Mesenchymal stem cell (in vitro differentiated cells and primary cell): ENCODE measurements around the gene EDA.

Experiments used
- DNase-seq: peaks from one replicate; pipeline ENCODE4 v3.0.0-alpha.2; 2013
- H2AFZ ChIP-seq: one replicate; pipeline ENCODE4 v1.6.1; 2013; ENCODE audit warnings: low read depth, mild to moderate bottlenecking, control low read depth, inconsistent platforms, low read length, moderate library complexity
- H2AK5ac ChIP-seq: 2 replicates; pipeline ENCODE4 v1.6.1; 2013; ENCODE audit warnings: low read length, moderate library complexity, mild to moderate bottlenecking, inconsistent platforms; ENCODE audit not compliant: severe bottlenecking
- H2BK120ac ChIP-seq: one replicate; pipeline ENCODE4 v1.6.1; 2013; ENCODE audit warnings: low read depth, mild to moderate bottlenecking, inconsistent platforms, low read length, moderate library complexity
- H2BK12ac ChIP-seq, 2 experiments: one replicate each; pipeline ENCODE4 v1.6.1; 2013; ENCODE audit warnings: inconsistent platforms in 2 of 2, low read length in 2 of 2, mild to moderate bottlenecking in 2 of 2, moderate library complexity in 2 of 2, control low read depth in 1 of 2
- H2BK15ac ChIP-seq: one replicate; pipeline ENCODE4 v1.6.1; 2013; ENCODE audit warnings: mild to moderate bottlenecking, low read depth, inconsistent platforms; ENCODE audit not compliant: poor library complexity, severe bottlenecking
- H2BK5ac ChIP-seq: 2 replicates; pipeline ENCODE4 v1.6.1; 2013; ENCODE audit warnings: low read depth, mild to moderate bottlenecking, low read length, control low read depth, inconsistent platforms; ENCODE audit not compliant: poor library complexity, severe bottlenecking
- H3K14ac ChIP-seq, 2 experiments: one replicate each; pipeline ENCODE4 v1.6.1; 2013; ENCODE audit warnings: inconsistent platforms in 2 of 2, low read length in 2 of 2, control low read depth in 1 of 2, mild to moderate bottlenecking in 1 of 2, moderate library complexity in 1 of 2
- H3K18ac ChIP-seq, 2 experiments: one replicate each; pipeline ENCODE4 v1.6.1; 2013; ENCODE audit warnings: inconsistent platforms in 2 of 2, low read length in 2 of 2, control low read depth in 1 of 2, low read depth in 1 of 2, mild to moderate bottlenecking in 1 of 2
- H3K23ac ChIP-seq, 2 experiments: one replicate each; pipeline ENCODE4 v1.6.1; 2013; ENCODE audit warnings: inconsistent platforms in 2 of 2, low read length in 2 of 2, mild to moderate bottlenecking in 2 of 2, moderate library complexity in 2 of 2, control low read depth in 1 of 2
- H3K27ac ChIP-seq: 2 replicates; pipeline ENCODE4 v1.5.1; 2013; ENCODE audit warnings: mild to moderate bottlenecking, moderate library complexity, low read length, control low read depth, inconsistent platforms; ENCODE audit not compliant: poor library complexity, severe bottlenecking
- H3K27me3 ChIP-seq, 2 experiments: 2 replicates each; pipeline versions ENCODE4 v1.6.1 to v1.7.0; 2013; ENCODE audit warnings: low read length in 2 of 2, mild to moderate bottlenecking in 2 of 2, moderate library complexity in 2 of 2, control low read depth in 1 of 2, inconsistent platforms in 1 of 2; ENCODE audit not compliant: control insufficient read depth in 1 of 2, insufficient read depth in 1 of 2
- H3K36me3 ChIP-seq, 2 experiments: 2 replicates each; pipeline versions ENCODE4 v1.6.1 to v1.7.0; 2013; ENCODE audit warnings: low read length in 2 of 2, control low read depth in 1 of 2, inconsistent platforms in 1 of 2, low read depth in 1 of 2, mild to moderate bottlenecking in 1 of 2; ENCODE audit not compliant: insufficient read depth in 2 of 2, control insufficient read depth in 1 of 2
- H3K4ac ChIP-seq, 2 experiments: one replicate each; pipeline ENCODE4 v1.6.1; 2013; ENCODE audit warnings: inconsistent platforms in 2 of 2, low read length in 2 of 2, mild to moderate bottlenecking in 2 of 2, moderate library complexity in 2 of 2, control low read depth in 1 of 2, low read depth in 1 of 2
- H3K4me1 ChIP-seq: 2 replicates; pipeline ENCODE4 v1.6.1; 2013; ENCODE audit warnings: low read depth, low read length, control low read depth; ENCODE audit not compliant: control insufficient read depth, insufficient read depth
- H3K4me2 ChIP-seq: 2 replicates; pipeline ENCODE4 v1.6.1; 2013; ENCODE audit warnings: low read length, mild to moderate bottlenecking, inconsistent platforms; ENCODE audit not compliant: poor library complexity, severe bottlenecking
- H3K4me3 ChIP-seq, 2 experiments: 2 replicates each; pipeline versions ENCODE4 v1.5.1 to v1.7.0; 2013; ENCODE audit warnings: low read length in 2 of 2, mild to moderate bottlenecking in 2 of 2, control low read depth in 1 of 2, low read depth in 1 of 2; ENCODE audit not compliant: insufficient read depth in 1 of 2
- H3K79me1 ChIP-seq: replicated peaks from 2 replicates; pipeline ENCODE4 v1.6.1; 2013; ENCODE audit warnings: mild to moderate bottlenecking, control low read depth, low read length, inconsistent platforms; ENCODE audit not compliant: poor library complexity, severe bottlenecking
- H3K9ac ChIP-seq: 2 replicates; pipeline ENCODE4 v1.7.0; 2013; ENCODE audit warnings: mild to moderate bottlenecking, low read length, moderate library complexity
- H3K9me3 ChIP-seq: 2 replicates; pipeline ENCODE4 v1.7.0; 2013; ENCODE audit warnings: mild to moderate bottlenecking, low read length; ENCODE audit not compliant: control insufficient read depth
- H4K8ac ChIP-seq: one replicate; pipeline ENCODE4 v1.6.1; 2013; ENCODE audit warnings: inconsistent platforms, mild to moderate bottlenecking, low read length, moderate library complexity
- H4K91ac ChIP-seq: one replicate; pipeline ENCODE4 v1.6.1; 2013; ENCODE audit warnings: mild to moderate bottlenecking, low read length, inconsistent platforms
- WGBS: methylation state at CpG from one replicate; pipeline ENCODE4 v1.1.7; 2013; ENCODE audit warnings: mixed read lengths; 5-methylcytosine and 5-hydroxymethylcytosine counted together

EDA gene

DNA sequence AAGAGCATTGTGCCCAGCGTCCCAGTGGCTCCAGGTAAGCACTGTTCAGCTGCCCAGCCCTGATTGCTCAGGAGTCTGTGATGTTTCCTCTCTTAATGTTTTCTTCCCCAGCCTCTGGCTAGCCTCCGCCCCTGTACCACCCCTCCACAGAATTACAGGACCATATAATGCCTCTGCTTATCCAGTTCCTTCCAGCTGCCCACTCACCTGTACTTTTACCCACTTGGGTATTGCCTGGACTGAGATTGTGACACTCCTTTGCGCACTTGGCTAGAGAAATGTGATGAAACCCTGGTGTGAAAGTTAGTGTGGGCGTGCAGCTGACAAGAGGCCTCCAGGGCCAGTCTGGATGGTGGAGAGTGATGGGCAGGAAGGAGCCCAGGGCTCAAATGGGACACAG is 434.0 kb downstream of the EDA start, which contains the start of gene AWAT2:
Gene AWAT2 (minus strand): TSS at position 14 of the 400 bp plus-strand sequence. CDS start 6 bp downstream, at position 8.
- WGBS: 63% methylated on average over 4 of the region's 4 CpGs
- H3K4ac ChIP-seq: no peak within 1 kb of the TSS

DNA sequence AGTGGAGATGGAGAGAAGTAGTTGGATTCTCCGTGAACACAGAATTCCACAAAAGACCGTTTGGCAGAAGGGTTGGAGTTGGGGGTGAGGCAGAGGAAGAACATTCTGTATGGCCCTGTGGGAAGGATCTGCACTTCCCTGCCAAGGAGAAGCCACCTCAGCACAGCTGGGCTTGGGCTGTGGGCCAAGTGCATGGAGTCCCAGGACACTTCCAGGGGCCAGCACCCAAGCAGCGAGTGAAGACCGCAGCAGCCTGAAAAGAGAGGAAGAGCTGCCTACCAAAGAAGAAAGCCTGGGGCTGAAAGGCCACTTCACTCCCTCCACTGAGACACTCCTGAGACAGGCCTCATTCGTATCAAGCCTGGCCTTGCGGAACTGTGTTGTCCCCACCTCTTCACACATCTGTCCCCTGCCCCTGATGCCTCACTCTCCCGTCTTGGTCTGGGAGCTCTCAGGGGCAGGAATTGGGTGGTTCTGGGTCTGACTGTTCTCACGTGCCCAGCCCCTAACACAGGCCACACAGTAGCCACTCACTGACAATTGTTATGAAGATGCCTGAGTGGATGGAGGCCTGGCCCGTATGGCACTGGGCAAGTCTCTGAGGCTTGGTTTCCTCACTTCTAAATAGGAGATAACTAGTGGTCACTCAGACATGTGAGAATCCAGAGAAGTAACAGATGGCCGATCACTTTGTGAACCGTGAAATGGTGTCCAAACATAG is 437.1 kb downstream of the EDA start:
- no peak overlapping the region for H2BK15ac ChIP-seq
- no peak overlapping the region for H2AK5ac ChIP-seq
- H2BK5ac ChIP-seq: no peak overlapping the region
- H2AFZ ChIP-seq: no peak overlapping the region
- no peak overlapping the region for H3K23ac ChIP-seq
- no peak overlapping the region for H3K14ac ChIP-seq
- no peak overlapping the region for H4K8ac ChIP-seq
- H3K9ac ChIP-seq: no peak overlapping the region
- no peak overlapping the region for H3K4me2 ChIP-seq
- H3K4me1 ChIP-seq: no peaks in the 10 kb centered on the region
- no peak overlapping the region for H2BK120ac ChIP-seq
- no peak overlapping the region for H4K91ac ChIP-seq
- DNase-seq: no peak
- no peak overlapping the region for H3K27ac ChIP-seq
- H3K4me3 ChIP-seq: no peak overlapping the region
- no peaks in the 10 kb centered on the region for H3K9me3 ChIP-seq
- no peaks in the 10 kb centered on the region for H3K79me1 ChIP-seq
- H3K4ac ChIP-seq: no peak overlapping the region
- WGBS: 90% methylated on average over 8 of the region's 11 CpGs
- no peak overlapping the region for H2BK12ac ChIP-seq
- no peaks in the 10 kb centered on the region for H3K36me3 ChIP-seq
- H3K27me3 ChIP-seq: peaks cover 0 to 55% of the 10 kb centered on the region in 2 experiments
- no peak overlapping the region for H3K18ac ChIP-seq

More for the DNA sequence above, 434.0 kb downstream of the EDA start, which contains the start of gene AWAT2:
- Histone ChIP-seq H3K4me2 (no peak within 1 kb of the TSS), H3K18ac (no peak within 1 kb of the TSS), H3K23ac (no peak within 1 kb of the TSS), H2AFZ (no peak within 1 kb of the TSS), H3K14ac (no peak within 1 kb of the TSS), H2BK120ac (no peak within 1 kb of the TSS), H2BK12ac (no peak within 1 kb of the TSS), H2BK5ac (no peak within 1 kb of the TSS), H3K27ac (no peak within 1 kb of the TSS), H3K27me3 (peaks cover 0 to 39% of the 10 kb centered on the region in 2 experiments), H3K79me1 (no peaks in the 10 kb centered on the region), H2BK15ac (no peak within 1 kb of the TSS), H4K8ac (no peak within 1 kb of the TSS), H2AK5ac (no peak within 1 kb of the TSS), H3K9me3 (no peaks in the 10 kb centered on the region), H4K91ac (no peak within 1 kb of the TSS), H3K4me1 (peaks cover 2% of the 10 kb centered on the region), H3K36me3 (no peaks in the 10 kb centered on the region), H3K9ac (no peak within 1 kb of the TSS), H3K4me3 (no peak within 1 kb of the TSS)
- no peak for DNase-seq

DNA sequence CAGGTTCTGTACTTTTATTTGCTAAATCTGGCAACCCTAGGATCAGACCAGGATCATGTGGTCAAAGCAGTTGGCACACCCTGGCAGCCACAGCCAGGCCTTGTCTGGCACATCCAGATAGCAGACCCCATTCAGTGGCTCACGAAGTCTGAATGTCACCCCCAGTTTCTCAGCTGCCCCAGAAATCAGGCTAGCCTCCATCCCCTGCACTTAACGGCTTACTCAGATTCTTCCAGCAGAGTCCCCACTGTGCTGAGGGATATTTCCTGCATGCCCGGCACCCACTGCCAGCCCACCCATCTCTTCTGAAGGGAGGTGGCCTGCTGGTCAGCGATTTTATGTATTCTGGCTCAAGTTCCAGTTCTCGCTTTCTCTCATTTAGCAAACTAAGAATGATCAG is 438.5 kb downstream of the EDA start:
- Histone ChIP-seq H3K4me3 (no peak overlapping the region), H3K4me1 (no peaks in the 10 kb centered on the region), H4K8ac (no peak overlapping the region), H3K18ac (no peak overlapping the region), H2BK5ac (no peak overlapping the region), H2AK5ac (no peak overlapping the region), H4K91ac (no peak overlapping the region), H3K79me1 (no peaks in the 10 kb centered on the region), H3K4me2 (no peak overlapping the region), H3K9me3 (no peaks in the 10 kb centered on the region), H2BK120ac (no peak overlapping the region), H3K27me3 (peaks cover 0 to 51% of the 10 kb centered on the region in 2 experiments), H3K23ac (no peak overlapping the region), H2BK15ac (no peak overlapping the region), H3K14ac (no peak overlapping the region), H3K36me3 (no peaks in the 10 kb centered on the region), H2BK12ac (no peak overlapping the region), H3K9ac (no peak overlapping the region), H3K27ac (no peak overlapping the region), H3K4ac (no peak overlapping the region), H2AFZ (no peak overlapping the region)
- 81% methylated on average over 5 of the region's 5 CpGs for WGBS
- no peak for DNase-seq

DNA sequence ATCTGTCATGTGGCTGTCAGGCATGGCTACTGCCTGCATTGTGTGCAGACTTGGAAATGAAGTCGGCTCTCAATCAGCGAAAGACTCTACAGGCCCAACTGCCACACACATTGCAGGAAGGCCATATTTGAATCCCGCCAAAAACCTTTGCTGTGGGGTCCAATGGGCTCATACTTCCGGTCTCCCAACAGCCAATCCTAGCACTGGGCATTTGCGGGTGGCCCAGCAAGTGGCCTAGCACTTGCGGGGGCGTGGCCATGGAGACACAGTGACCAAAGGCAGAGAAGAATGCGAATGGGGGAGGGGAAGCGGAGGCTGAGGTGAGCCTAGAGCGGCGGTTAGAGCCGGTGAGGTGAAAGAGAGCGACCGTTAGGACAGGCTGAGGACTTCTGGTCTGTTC is 446.2 kb downstream of the EDA start, which contains the start of gene OTUD6A:
Gene OTUD6A (plus strand): TSS at position 382 of the 400 bp plus-strand sequence. CDS start 68 bp downstream, outside the sequence.
- Histone ChIP-seq H3K9me3 (no peaks in the 10 kb centered on the region), H2AFZ (no peak within 1 kb of the TSS), H3K9ac (no peak within 1 kb of the TSS), H4K8ac (no peak within 1 kb of the TSS), H2BK12ac (no peak within 1 kb of the TSS), H3K27me3 (peaks cover 0 to 38% of the 10 kb centered on the region in 2 experiments), H3K27ac (no peak within 1 kb of the TSS), H4K91ac (no peak within 1 kb of the TSS), H2BK15ac (no peak within 1 kb of the TSS), H2BK120ac (no peak within 1 kb of the TSS), H3K79me1 (no peaks in the 10 kb centered on the region), H3K23ac (no peak within 1 kb of the TSS), H3K4me2 (no peak within 1 kb of the TSS), H3K4me1 (no peaks in the 10 kb centered on the region), H3K14ac (no peak within 1 kb of the TSS), H3K4ac (no peak within 1 kb of the TSS), H3K4me3 (no peak within 1 kb of the TSS), H3K36me3 (no peaks in the 10 kb centered on the region), H2BK5ac (no peak within 1 kb of the TSS), H3K18ac (no peak within 1 kb of the TSS), H2AK5ac (no peak within 1 kb of the TSS)
- 81% methylated on average over 14 of the region's 14 CpGs for WGBS
- no peak for DNase-seq
